ENCODE results near the gene MATN1. TPM values are rescaled to one million over a fixed set of nuclear protein-coding genes. Genes with fewer than 3 reads are reported as not detected.

The MATN1 gene
- total RNA-seq, 4 donors from 2014 or later: 0.98 TPM; not detected in 3

GRCh38 chr1:30679201-30679975 is 44.0 kb downstream of the MATN1 start:
- Histone ChIP-seq H3K27me3 (peaks cover 11% of the 10 kb centered on the region), H3K27ac (no peak overlapping the region), H3K36me3 (no peaks in the 10 kb centered on the region), H3K9me3 (no peaks in the 10 kb centered on the region), H3K4me1 (peaks cover 6% of the 10 kb centered on the region), H3K4me3 (no peak overlapping the region)
- DNase-seq (ENCODE audit: low spot score in 2 of 2): no peak
- no CpG with 5 or more reads among the region's 2 CpGs for WGBS
- TF ChIP-seq EP300 (IDR thresholded peaks at IDR 0.05) (no peak), CTCF (IDR thresholded peaks at IDR 0.05) (no peak), POLR2AphosphoS5 (IDR thresholded peaks at IDR 0.05) (no peak), POLR2A (IDR thresholded peaks at IDR 0.05) (no peak)

- Histone ChIP-seq H3K27me3 (peaks cover 4% of the 10 kb centered on the region), H3K9me3 (no peaks in the 10 kb centered on the region), H3K4me1 (peaks cover 6% of the 10 kb centered on the region), H3K27ac (no peak overlapping the region), H3K4me3 (no peak overlapping the region), H3K36me3 (no peaks in the 10 kb centered on the region)
- WGBS: 98% methylated on average over 3 of the region's 3 CpGs
- no peak for DNase-seq (ENCODE audit: low spot score in 2 of 2)
- TF ChIP-seq POLR2A (IDR thresholded peaks at IDR 0.05): no peak
- TF ChIP-seq EP300 (IDR thresholded peaks at IDR 0.05): no peak
- no peak for TF ChIP-seq POLR2AphosphoS5 (IDR thresholded peaks at IDR 0.05)
- no peak for TF ChIP-seq CTCF (IDR thresholded peaks at IDR 0.05)
Observed at GRCh38 chr1:30678209-30678608, 45.2 kb downstream of the MATN1 start.

- no peak for DNase-seq (ENCODE audit: low spot score in 2 of 2)
- Histone ChIP-seq H3K4me3 (no peak overlapping the region), H3K4me1 (peaks cover 6% of the 10 kb centered on the region), H3K36me3 (no peaks in the 10 kb centered on the region), H3K27ac (no peak overlapping the region), H3K27me3 (peaks cover 2% of the 10 kb centered on the region), H3K9me3 (no peaks in the 10 kb centered on the region)
- WGBS: 81% methylated on average over 2 of the region's 2 CpGs
- TF ChIP-seq POLR2A (IDR thresholded peaks at IDR 0.05): no peak
- TF ChIP-seq EP300 (IDR thresholded peaks at IDR 0.05): no peak
- no peak for TF ChIP-seq CTCF (IDR thresholded peaks at IDR 0.05)
- no peak for TF ChIP-seq POLR2AphosphoS5 (IDR thresholded peaks at IDR 0.05)
Observed at GRCh38 chr1:30677471-30677870, 45.9 kb downstream of the MATN1 start.

- no peak for DNase-seq (ENCODE audit: low spot score in 2 of 2)
- H3K4me3 ChIP-seq: no peak overlapping the region
- no peaks in the 10 kb centered on the region for H3K27me3 ChIP-seq
- no peak for TF ChIP-seq EP300 (IDR thresholded peaks at IDR 0.05)
- no peaks in the 10 kb centered on the region for H3K9me3 ChIP-seq
- H3K36me3 ChIP-seq: no peaks in the 10 kb centered on the region
- peak overlapping the region; percentile 74 for H3K27ac ChIP-seq
- 33% methylated on average over 2 of the region's 2 CpGs for WGBS
- peaks cover 6% of the 10 kb centered on the region for H3K4me1 ChIP-seq
Observed at GRCh38 chr1:30675761-30676160, 47.6 kb downstream of the MATN1 start.

- 92% methylated on average over 2 of the region's 2 CpGs for WGBS
- Histone ChIP-seq H3K36me3 (no peaks in the 10 kb centered on the region), H3K9me3 (no peaks in the 10 kb centered on the region), H3K4me3 (no peak overlapping the region), H3K4me1 (peaks cover 11% of the 10 kb centered on the region), H3K27me3 (no peaks in the 10 kb centered on the region), H3K27ac (peak overlapping the region; percentile 74)
- TF ChIP-seq CTCF (IDR thresholded peaks at IDR 0.05): no peak
- DNase-seq (ENCODE audit: low spot score in 2 of 2): no peak
Observed at GRCh38 chr1:30675289-30675688, 48.1 kb downstream of the MATN1 start.

GRCh38 chr1:30673395-30673794 is 50.0 kb downstream of the MATN1 start:
- DNase-seq (ENCODE audit: low spot score in 2 of 2): no peak
- Histone ChIP-seq H3K9me3 (no peaks in the 10 kb centered on the region), H3K27ac (no peak overlapping the region), H3K36me3 (no peaks in the 10 kb centered on the region), H3K27me3 (no peaks in the 10 kb centered on the region), H3K4me3 (no peak overlapping the region), H3K4me1 (peaks cover 20% of the 10 kb centered on the region)
- no peak for TF ChIP-seq EP300 (IDR thresholded peaks at IDR 0.05)
- no peak for TF ChIP-seq POLR2A (IDR thresholded peaks at IDR 0.05)
- no peak for TF ChIP-seq CTCF (IDR thresholded peaks at IDR 0.05)
- 88% methylated on average over 3 of the region's 3 CpGs for WGBS

Data from suprapubic skin (tissue), 4 donors.